GM19240 (cell line): ENCODE results near the gene RCOR1.
"Not testable (repeated sequence)": the region's sequence is repeated elsewhere in the genome, so short reads cannot be mapped to it uniquely, and the experiment has no call there.

Experiments used
- DNase-seq: peaks from one replicate; pipeline ENCODE4 v3.0.0; 2011; ENCODE audit warnings: low spot score; ENCODE audit not compliant: insufficient read length

RCOR1 gene

DNA sequence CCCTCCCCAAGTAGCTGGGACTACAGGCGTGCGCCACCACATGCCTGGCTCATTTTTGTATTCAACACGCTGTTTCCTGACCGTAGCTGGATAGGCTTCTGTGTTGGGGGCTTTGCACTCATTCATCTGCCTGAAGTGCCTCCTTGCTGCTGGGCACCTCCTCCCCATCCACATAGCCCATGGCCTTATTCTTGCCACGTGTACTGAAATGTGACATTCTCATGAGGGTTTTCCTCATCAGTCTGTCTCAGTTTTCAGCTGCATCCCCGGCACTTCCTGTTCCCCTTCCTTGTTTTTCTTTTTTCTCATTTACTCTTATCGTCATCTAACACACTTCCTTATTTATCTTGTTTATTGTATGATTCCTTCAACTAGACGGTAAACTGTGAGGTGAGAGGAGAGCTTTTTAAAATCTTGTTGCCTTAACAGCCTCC lies 36.6 kb downstream of the RCOR1 start:
- no peak for DNase-seq

DNA sequence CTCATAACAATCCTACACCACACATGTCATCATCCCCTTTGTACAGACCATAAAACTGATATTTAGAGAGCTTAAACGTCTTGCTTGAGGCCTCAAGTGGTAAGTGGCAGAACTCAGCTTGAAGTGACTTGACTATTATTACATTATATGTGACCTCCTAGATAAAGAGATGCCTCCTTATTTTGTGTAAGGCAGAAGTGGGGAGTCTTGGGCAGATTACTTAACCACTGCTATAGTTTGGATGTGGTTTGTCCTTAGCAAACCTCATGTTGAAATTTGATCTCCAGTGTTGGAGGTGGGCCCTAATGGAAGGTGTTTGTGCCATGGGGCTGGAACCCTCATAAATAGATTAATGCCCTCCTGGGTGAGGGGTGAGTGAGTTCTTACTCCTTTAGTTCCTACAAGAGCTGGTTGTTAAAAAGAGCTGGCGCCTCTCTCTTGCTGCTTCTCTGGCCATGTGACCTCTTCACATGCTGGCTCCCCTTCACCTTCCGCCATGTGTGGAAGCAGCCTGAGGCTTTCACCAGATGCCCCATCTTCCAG lies 37.4 kb downstream of the RCOR1 start:
- no peak for DNase-seq

DNA sequence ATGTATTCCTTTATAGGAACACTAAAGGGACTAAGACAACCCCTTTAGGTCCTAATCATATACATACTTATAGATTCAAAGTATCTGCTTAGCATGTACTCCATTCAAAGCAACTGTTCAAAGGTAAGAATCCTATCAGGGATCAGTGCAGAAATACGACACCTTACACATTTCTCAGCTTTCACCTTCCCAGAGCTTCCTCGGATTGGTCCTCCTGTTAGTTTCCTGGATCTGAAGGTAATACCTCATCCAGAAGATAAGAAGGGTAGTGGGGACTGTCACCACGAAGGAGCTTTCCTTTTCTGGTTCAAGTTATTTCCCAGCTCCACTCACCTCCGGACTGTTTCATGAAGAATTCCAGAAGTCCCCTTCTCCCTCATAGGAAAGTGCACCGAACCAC lies 38.0 kb downstream of the RCOR1 start:
- DNase-seq, result no peak

GRCh38 chr14:102630881-102631280 lies 38.4 kb downstream of the RCOR1 start:
- no peak for DNase-seq

- DNase-seq, result no peak
Measured at GRCh38 chr14:102633906-102634595, 41.6 kb downstream of the RCOR1 start.

DNA sequence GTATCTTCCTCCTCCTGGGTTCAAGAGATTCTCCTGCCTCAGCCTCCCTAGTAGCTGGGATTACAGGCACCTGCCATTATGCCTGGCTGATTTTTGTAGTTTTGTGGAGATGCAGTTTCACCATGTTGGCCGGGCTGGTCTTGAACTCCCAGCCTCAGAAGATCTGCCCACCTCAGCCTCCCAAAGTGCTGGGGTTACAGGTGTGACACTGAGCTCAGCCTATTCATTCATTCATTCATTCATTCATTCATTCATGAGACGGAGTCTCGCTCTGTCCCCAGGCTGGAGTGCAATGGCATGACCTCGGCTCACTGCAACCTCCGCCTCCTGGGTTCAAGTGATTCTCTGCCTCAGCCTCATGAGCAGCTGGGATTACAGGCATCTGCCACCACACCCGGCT lies 47.2 kb downstream of the RCOR1 start:
- DNase-seq, result not testable (repeated sequence)

DNA sequence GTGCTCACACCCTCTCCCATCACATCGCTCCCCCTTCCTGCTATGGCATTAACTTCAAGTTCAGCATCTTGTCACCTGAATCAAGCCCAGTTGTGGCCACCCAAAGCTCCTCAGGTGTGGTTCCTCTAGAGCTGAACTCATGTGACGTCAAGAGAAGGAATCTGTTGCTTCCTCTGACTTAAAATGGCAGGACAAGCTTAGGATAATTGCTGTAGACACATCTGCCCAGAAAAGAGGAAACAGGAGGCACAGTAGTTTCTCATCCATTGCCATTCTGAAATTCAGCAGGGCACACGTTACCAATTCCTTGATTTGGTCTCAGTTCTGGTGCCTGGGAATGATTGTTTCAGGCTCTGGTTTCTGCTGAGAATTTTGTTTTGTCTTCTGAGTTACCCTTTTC lies 52.1 kb downstream of the RCOR1 start:
- DNase-seq, result no peak

DNA sequence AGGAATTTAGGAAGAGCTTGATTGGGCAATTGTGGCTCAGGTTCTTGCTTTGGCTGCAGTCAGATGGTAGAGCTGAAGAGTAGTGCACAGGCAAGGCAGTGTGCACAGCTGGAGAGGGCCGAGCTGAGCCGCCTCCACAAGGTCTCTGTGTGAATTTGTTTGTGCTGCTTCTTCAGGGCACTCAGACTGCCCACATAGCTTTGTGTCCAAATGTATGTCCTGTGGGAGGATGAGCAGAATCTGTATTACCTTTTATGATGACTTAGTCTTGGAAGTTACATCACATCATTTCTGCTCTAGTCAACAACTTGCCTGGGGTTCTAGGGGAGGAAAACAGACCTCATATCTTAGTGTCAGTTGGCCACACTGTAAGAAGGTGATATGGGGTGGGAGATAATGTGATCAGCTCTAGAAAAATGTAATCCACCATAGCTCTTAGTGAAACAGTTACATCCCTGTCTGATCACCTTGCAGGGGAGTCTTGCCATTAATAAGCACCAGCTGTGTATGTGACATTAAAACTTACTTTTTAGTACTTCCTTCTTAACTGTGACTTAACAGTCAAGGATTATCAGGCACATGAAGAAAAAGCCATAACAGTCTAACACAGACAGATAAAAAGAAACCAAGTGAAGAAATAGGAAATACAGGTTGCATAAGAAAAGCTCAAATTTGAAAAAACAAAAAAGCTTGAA lies 53.4 kb downstream of the RCOR1 start:
- no peak for DNase-seq

DNA sequence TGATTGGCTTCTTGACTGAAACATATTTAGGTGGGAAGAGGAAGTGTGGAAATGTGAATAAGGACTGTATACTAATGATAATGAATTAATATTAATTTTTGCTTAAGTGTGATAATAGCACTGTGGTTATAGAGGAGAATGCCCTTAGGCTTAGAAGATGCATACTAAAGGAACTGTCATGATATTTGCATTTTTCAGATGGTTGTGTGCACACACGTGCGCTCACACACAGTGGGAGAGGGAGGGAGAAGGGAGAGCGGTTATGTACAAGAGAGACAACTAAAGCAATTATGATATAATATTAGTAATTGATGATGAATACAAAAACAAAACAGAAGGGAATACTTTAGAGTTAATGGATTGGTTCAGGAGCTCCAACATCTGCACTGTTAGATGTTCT lies 54.2 kb downstream of the RCOR1 start:
- no peak for DNase-seq

DNA sequence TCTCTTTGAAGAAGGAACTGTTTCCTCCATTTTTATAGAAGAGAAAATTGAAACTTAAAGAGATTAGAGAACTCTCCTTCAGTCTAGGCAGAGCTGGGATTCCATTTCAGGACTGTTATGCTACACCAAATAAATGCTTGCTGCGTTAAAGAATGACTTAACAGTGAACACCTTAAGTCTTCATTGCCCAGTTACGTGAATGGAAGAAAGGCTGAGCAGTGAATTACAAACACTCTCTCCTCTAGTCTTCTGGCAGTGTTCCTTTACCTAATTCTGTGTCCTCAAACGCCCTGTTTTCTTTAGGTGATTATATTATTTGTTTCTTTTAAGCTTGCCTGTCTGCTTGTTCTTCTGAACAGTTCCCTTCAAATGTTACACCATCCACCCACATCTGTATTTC lies 59.7 kb downstream of the RCOR1 start:
- DNase-seq, result no peak

GRCh38 chr14:102654298-102654697 lies 61.8 kb downstream of the RCOR1 start:
- DNase-seq, result no peak

DNA sequence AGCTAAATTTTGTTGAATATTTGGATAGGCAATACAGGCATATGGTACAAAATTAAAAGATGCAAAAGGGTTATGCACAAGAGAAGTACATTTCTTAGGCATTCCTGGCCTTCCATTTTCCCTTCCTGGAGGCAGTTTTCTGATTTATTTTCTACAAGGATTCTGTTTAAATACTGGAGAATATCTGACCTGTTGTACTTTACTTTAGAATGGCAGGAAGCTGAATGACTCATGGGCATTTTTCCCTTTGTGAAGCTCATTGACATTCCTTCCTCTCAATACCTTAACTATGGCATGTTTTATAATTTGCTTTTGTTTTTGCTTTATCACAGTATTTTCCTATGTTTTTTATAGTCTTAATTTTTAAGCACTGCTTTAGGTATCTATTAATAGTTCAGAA lies 62.7 kb downstream of the RCOR1 start:
- DNase-seq, result no peak

- no peak for DNase-seq
Measured at GRCh38 chr14:102659797-102660196, 67.3 kb downstream of the RCOR1 start.

GRCh38 chr14:102661614-102662013 lies 69.2 kb downstream of the RCOR1 start:
- no peak for DNase-seq

- DNase-seq, result no peak
Measured at GRCh38 chr14:102662636-102663430, 70.4 kb downstream of the RCOR1 start.

GRCh38 chr14:102663440-102663839 lies 71.0 kb downstream of the RCOR1 start:
- DNase-seq, result no peak

DNA sequence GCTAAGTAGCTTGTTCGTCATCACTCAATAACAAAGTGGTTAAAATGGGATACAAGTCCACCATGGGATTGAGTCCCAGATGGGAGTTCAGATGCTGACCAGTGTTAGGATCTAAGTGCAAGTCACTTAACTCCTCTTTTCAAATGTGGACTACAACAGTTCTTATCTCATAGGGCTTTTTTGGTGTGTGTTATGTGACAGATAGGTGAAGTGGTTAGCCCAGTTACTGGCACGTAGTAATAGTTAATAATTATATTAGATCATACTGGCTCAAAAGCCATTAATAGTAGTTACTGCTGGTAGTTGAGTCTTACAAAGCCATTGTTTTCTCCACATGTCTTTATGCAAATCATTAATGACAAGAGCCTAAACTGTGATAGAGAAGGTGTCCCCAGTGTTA lies 73.2 kb downstream of the RCOR1 start:
- no peak for DNase-seq

GRCh38 chr14:102666635-102667034 lies 74.2 kb downstream of the RCOR1 start:
- DNase-seq, result no peak

GRCh38 chr14:102667703-102668102 lies 75.3 kb downstream of the RCOR1 start:
- no peak for DNase-seq

DNA sequence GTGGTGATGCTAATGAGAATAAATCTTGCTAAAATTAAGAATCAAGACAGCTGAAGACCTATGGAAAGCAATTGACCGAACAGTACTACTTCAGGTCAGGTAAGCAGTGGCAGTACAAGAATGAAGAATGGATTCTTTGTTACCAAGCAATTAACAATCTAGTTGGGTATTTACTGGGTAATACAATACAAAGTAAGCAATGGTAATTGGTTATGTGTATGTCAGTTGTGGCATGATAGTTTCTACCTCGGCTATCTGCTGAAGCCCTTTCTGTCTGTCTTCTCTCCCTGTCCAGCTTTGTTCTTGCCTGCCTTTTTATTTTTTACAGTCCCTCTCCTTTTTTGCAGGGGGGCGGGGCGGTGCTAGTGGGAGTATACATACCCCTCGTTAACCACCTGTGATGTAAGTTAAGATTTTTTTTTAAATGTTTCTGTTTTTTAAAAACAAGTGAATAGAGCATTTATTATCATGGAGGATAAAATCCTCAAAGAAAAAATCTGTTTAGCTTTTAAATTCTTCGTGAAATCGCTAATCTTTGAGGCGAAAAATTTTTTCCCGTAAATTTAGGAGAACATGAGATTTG lies 75.9 kb downstream of the RCOR1 start:
- DNase-seq, result no peak

- no peak for DNase-seq
Measured at GRCh38 chr14:102671410-102671809, 79.0 kb downstream of the RCOR1 start.
